Gastrocnemius medialis (tissue), 4 donors: Measurements from ENCODE around the gene GRPEL1. TPM values are rescaled to one million over a fixed set of nuclear protein-coding genes. Genes with fewer than 3 reads are reported as not detected.

Source experiments
- ATAC-seq, 2 donors: fragments of 150-250 bp; one replicate each; pipeline ENCODE4 v1.9.1; 2016
- DNase-seq, 2 donors: peaks; one replicate each; pipeline ENCODE4 v3.0.0-alpha.2; 2019
- H3K27ac ChIP-seq, 4 donors: fragments of 200-600 bp; sonication (generic); 1 replicate in 1 of 4; 2 replicates in 3 of 4; pipeline ENCODE4 v1.5.1; 2016 to 2018; ENCODE audit warnings: mild to moderate bottlenecking in 2 of 4, moderate library complexity in 1 of 4
- H3K27me3 ChIP-seq, 3 donors: fragments of 200-600 bp; sonication (generic) in 2 of 3; 1 replicate in 1 of 3; 2 replicates in 2 of 3; pipeline versions ENCODE4 v1.5.1 to v1.6.0; 2016 to 2019; ENCODE audit warnings: mild to moderate bottlenecking in 1 of 3, moderate library complexity in 1 of 3
- H3K36me3 ChIP-seq, 2 donors: fragments of 200-600 bp; sonication (generic) in 1 of 2; one replicate each; pipeline ENCODE4 v1.5.1; 2017 to 2018
- H3K4me1 ChIP-seq, 2 donors: fragments of 200-600 bp; sonication (generic) in 1 of 2; one replicate each; pipeline ENCODE4 v1.5.1; 2016 to 2017; ENCODE audit warnings: mild to moderate bottlenecking in 2 of 2
- H3K4me3 ChIP-seq, 4 donors: fragments of 200-600 bp; sonication (generic) in 3 of 4; 1 replicate in 1 of 4; 2 replicates in 3 of 4; pipeline ENCODE4 v1.5.1; 2016 to 2019; ENCODE audit warnings: mild to moderate bottlenecking in 2 of 4
- H3K9me3 ChIP-seq, 3 donors: fragments of 200-600 bp; sonication (generic) in 2 of 3; 1 replicate in 1 of 3; 2 replicates in 2 of 3; pipeline ENCODE4 v1.5.1; 2016 to 2019
- CTCF ChIP-seq, 5 experiments: fragments of 450-650 bp in 3 of 5; fragments of 200-600 bp in 2 of 5; sonication (generic) in 2 of 5; IDR thresholded peaks in 4 of 5; conservative IDR thresholded peaks in 1 of 5; 1 replicate in 4 of 5; 2 replicates in 1 of 5; pipeline ENCODE4 v1.5.1; 2016 to 2019; ENCODE audit warnings: antibody characterized with exemption in 5 of 5, mild to moderate bottlenecking in 3 of 5, moderate library complexity in 3 of 5
- POLR2A ChIP-seq, 2 donors: fragments of 450-650 bp; IDR thresholded peaks; one replicate each; pipeline ENCODE4 v1.6.1; 2017; ENCODE audit warnings: antibody characterized with exemption in 2 of 2, mild to moderate bottlenecking in 2 of 2, moderate library complexity in 2 of 2
- in situ Hi-C, 4 donors: fragments of 200-750 bp; cut with MboI; loops; one replicate each; pipeline versions ENCODE4 v1.15.0 to v1.8.0; 2017; ENCODE audit warnings: low sequenced_read_pairs in 4 of 4
- intact Hi-C: fragments of 100-400 bp; cut with DNase I; formaldehyde crosslinking; loops from one replicate; pipeline ENCODE4 v1.15.1; 2023; ENCODE audit warnings: low total_unique reads
- total RNA-seq, 4 donors: library from RNA; depleted of rRNA; stranded (reverse); fragments of >200 nt; gene quantifications; one replicate each; pipeline versions ENCODE4 v1.1.0 to v1.2.3, GENCODE V29; 2016

Gene GRPEL1
- total RNA-seq, 4 donors from 2014 or later = 28.8 to 58.0 (median 35.8) TPM

- in situ Hi-C loops = no loop called here
- Histone ChIP-seq H3K27me3 (no peaks in the 10 kb centered on the region), H3K4me1 (no peaks in the 10 kb centered on the region), H3K9me3 (no peaks in the 10 kb centered on the region), H3K36me3 (peaks cover 0 to 43% of the 10 kb centered on the region in 2 donors), H3K4me3 (no peak overlapping the region), H3K27ac (no peak overlapping the region)
- TF ChIP-seq CTCF (IDR thresholded peaks at IDR 0.05 in 4 of 5, conservative IDR thresholded peaks at IDR 0.05 in 1 of 5) (no peak), POLR2A (IDR thresholded peaks at IDR 0.05) (no peak)
- ATAC-seq (no peak), DNase-seq (no peak)
- intact Hi-C loops = no loop called here
Observed at GRCh38 chr4:7029921-7030320, 37.9 kb downstream of the GRPEL1 start.

GRCh38 chr4:7029212-7029611 lies 38.7 kb downstream of the GRPEL1 start:
- no peak for ATAC-seq
- intact Hi-C loops = no loop called here
- peaks cover 0 to 47% of the 10 kb centered on the region in 2 donors for H3K36me3 ChIP-seq
- no peaks in the 10 kb centered on the region for H3K9me3 ChIP-seq
- no peak for DNase-seq
- H3K4me1 ChIP-seq = no peaks in the 10 kb centered on the region
- in situ Hi-C loops = no loop called here
- TF ChIP-seq POLR2A (IDR thresholded peaks at IDR 0.05) (no peak), CTCF (IDR thresholded peaks at IDR 0.05 in 4 of 5, conservative IDR thresholded peaks at IDR 0.05 in 1 of 5) (no peak)
- H3K4me3 ChIP-seq = no peak overlapping the region
- no peak overlapping the region for H3K27ac ChIP-seq
- no peaks in the 10 kb centered on the region for H3K27me3 ChIP-seq

- in situ Hi-C loops = no loop called here
- Histone ChIP-seq H3K9me3 (no peaks in the 10 kb centered on the region), H3K4me1 (no peaks in the 10 kb centered on the region), H3K36me3 (peaks cover 0 to 47% of the 10 kb centered on the region in 2 donors), H3K4me3 (no peak overlapping the region), H3K27me3 (no peaks in the 10 kb centered on the region), H3K27ac (no peak overlapping the region)
- intact Hi-C loops = no loop called here
- ATAC-seq (no peak), DNase-seq (no peak)
- no peak for TF ChIP-seq CTCF (IDR thresholded peaks at IDR 0.05 in 4 of 5, conservative IDR thresholded peaks at IDR 0.05 in 1 of 5)
- TF ChIP-seq POLR2A (IDR thresholded peaks at IDR 0.05) = no peak
Observed at GRCh38 chr4:7027913-7028312, 40.0 kb downstream of the GRPEL1 start.

DNA sequence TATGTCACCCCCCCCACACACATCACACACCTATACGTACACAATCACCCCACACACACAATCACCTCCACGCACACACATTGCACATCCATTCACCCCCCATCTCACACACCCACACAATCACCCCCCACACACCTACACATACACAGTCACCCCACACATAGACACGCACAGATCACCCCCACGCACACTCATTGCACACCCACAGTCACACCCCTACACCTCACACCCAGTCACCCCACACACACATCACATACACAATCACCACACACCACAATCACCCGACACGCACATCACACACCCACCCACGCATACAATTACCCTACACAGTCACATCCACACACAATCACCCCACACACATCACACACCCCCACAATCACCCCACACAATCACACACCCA lies 40.6 kb downstream of the GRPEL1 start:
- H3K36me3 ChIP-seq = peaks cover 0 to 43% of the 10 kb centered on the region in 2 donors
- H3K27ac ChIP-seq = no peak overlapping the region
- H3K4me1 ChIP-seq = no peaks in the 10 kb centered on the region
- TF ChIP-seq POLR2A (IDR thresholded peaks at IDR 0.05) = no peak
- no peak for TF ChIP-seq CTCF (IDR thresholded peaks at IDR 0.05 in 4 of 5, conservative IDR thresholded peaks at IDR 0.05 in 1 of 5)
- ATAC-seq (no peak), DNase-seq (no peak)
- in situ Hi-C loops = no loop called here
- no peaks in the 10 kb centered on the region for H3K9me3 ChIP-seq
- H3K4me3 ChIP-seq = no peak overlapping the region
- no peaks in the 10 kb centered on the region for H3K27me3 ChIP-seq
- intact Hi-C loops = no loop called here

- Histone ChIP-seq H3K36me3 (peaks cover 0 to 35% of the 10 kb centered on the region in 2 donors), H3K4me3 (no peak overlapping the region), H3K27ac (no peak overlapping the region), H3K4me1 (no peaks in the 10 kb centered on the region), H3K9me3 (no peaks in the 10 kb centered on the region), H3K27me3 (no peaks in the 10 kb centered on the region)
- in situ Hi-C loops (no loop called here), intact Hi-C loops (no loop called here)
- ATAC-seq = no peak
- TF ChIP-seq CTCF (IDR thresholded peaks at IDR 0.05 in 4 of 5, conservative IDR thresholded peaks at IDR 0.05 in 1 of 5) (no peak), POLR2A (IDR thresholded peaks at IDR 0.05) (no peak)
- DNase-seq = no peak
Observed at GRCh38 chr4:7026107-7026506, 41.8 kb downstream of the GRPEL1 start.
